ENCODE results near the gene PIK3R1. TPM values are rescaled to one million over a fixed set of nuclear protein-coding genes. Genes with fewer than 3 reads are reported as not detected.

PIK3R1 gene
- total RNA-seq, 1 experiment from 2014 or later = 11.3 TPM

GRCh38 chr5:68240771-68241170 is 25.2 kb downstream of the PIK3R1 start:
- H2BK20ac ChIP-seq (ENCODE audit: low read depth, low read length, poor library complexity, severe bottlenecking) = no peak overlapping the region
- H3K9ac ChIP-seq (ENCODE audit: extremely low read depth, insufficient read length, low read length) = no peak overlapping the region
- no peak overlapping the region for H3K4me3 Mint-ChIP-seq
- H2AFZ ChIP-seq (ENCODE audit: low read length) = no peak overlapping the region
- H3K23me2 ChIP-seq (ENCODE audit: insufficient read length, low read depth, low read length, poor library complexity, severe bottlenecking) = no peaks in the 10 kb centered on the region
- DNase-seq = no peak
- peaks cover 16% of the 10 kb centered on the region in 2 experiments for H3K4me1 Mint-ChIP-seq
- H3K9me3 ChIP-seq (ENCODE audit: control insufficient read depth, low read depth, low read length) = no peaks in the 10 kb centered on the region
- H3K79me1 ChIP-seq (ENCODE audit: insufficient read depth, low read depth, low read length, poor library complexity, severe bottlenecking) = no peaks in the 10 kb centered on the region
- H3K79me2 ChIP-seq (ENCODE audit: insufficient read depth, low read length) = no peaks in the 10 kb centered on the region
- H3K27ac Mint-ChIP-seq = no peak overlapping the region
- TF ChIP-seq CTCF (conservative IDR thresholded peaks at IDR 0.05) = no peak
- no peak overlapping the region for H2AK5ac ChIP-seq (ENCODE audit: insufficient read length, low read length)
- no peak overlapping the region for H3K14ac ChIP-seq (ENCODE audit: insufficient read depth, low read length)
- no peaks in the 10 kb centered on the region for H3K27me3 ChIP-seq (ENCODE audit: insufficient read depth, low read length)
- H4K5ac ChIP-seq (ENCODE audit: insufficient read length, low read depth, low read length) = no peak overlapping the region
- no peaks in the 10 kb centered on the region for H4K20me1 ChIP-seq (ENCODE audit: control insufficient read depth, insufficient read depth, insufficient read length)
- H4K8ac ChIP-seq (replicated peaks; ENCODE audit: insufficient read length, low read depth, low read length) = no peak overlapping the region
- H3K27ac ChIP-seq (ENCODE audit: insufficient read length, low read depth, low read length) = no peak overlapping the region
- no peak overlapping the region for H2BK12ac ChIP-seq (ENCODE audit: insufficient read length, low read depth, low read length)
- no peak overlapping the region for H2BK120ac ChIP-seq (ENCODE audit: low read depth, low read length, poor library complexity, severe bottlenecking)
- no peak overlapping the region for H3K56ac ChIP-seq (ENCODE audit: insufficient read length, low read depth, low read length)
- H3K27me3 Mint-ChIP-seq (ENCODE audit: low read depth) = no peaks in the 10 kb centered on the region
- no peak overlapping the region for H3T11ph ChIP-seq (ENCODE audit: low read length)
- H4K91ac ChIP-seq (ENCODE audit: insufficient read length, low read depth, low read length) = no peak overlapping the region
- no peak overlapping the region for H3K4ac ChIP-seq (ENCODE audit: low read depth, low read length)
- no peak overlapping the region for H2BK5ac ChIP-seq (ENCODE audit: insufficient read length, low read length)
- WGBS (ENCODE audit: extremely low coverage, insufficient read length, low lambda C conversion rate) = no CpG with 5 or more reads among the region's 1 CpG
- H3K9me3 Mint-ChIP-seq = no peaks in the 10 kb centered on the region
- no peak overlapping the region for H3K23ac ChIP-seq (ENCODE audit: insufficient read length, low read depth, low read length)
- no peaks in the 10 kb centered on the region for H3K36me3 Mint-ChIP-seq (ENCODE audit: insufficient read depth in 1 of 3, low read depth in 3 of 3)
- no peak overlapping the region for H2BK15ac ChIP-seq (ENCODE audit: low read depth, low read length)
- H3K4me1 ChIP-seq (ENCODE audit: insufficient read depth, low read length) = no peaks in the 10 kb centered on the region
- H3K4me2 ChIP-seq (ENCODE audit: insufficient read depth, insufficient read length, low read length) = no peak overlapping the region
- no peak overlapping the region for H3K18ac ChIP-seq (ENCODE audit: insufficient read length, low read depth, low read length)

All from H9 (cell line).